Testis (tissue), 3 donors: ENCODE measurements around the gene LTBP1. TPM values are rescaled to one million over a fixed set of nuclear protein-coding genes. Genes with fewer than 3 reads are reported as not detected.

ENCODE experiments used
- DNase-seq: peaks from one replicate; pipeline ENCODE4 v3.0.0-alpha.2; 2019
- H3K27ac ChIP-seq, 2 donors: fragments of 200-600 bp; sonication (generic); one replicate each; pipeline ENCODE4 v1.5.1; 2019
- H3K27me3 ChIP-seq: fragments of 200-600 bp; sonication (generic); one replicate; pipeline ENCODE4 v1.5.1; 2019
- H3K36me3 ChIP-seq: fragments of 200-600 bp; sonication (generic); one replicate; pipeline ENCODE4 v1.5.1; 2017; ENCODE audit warnings: low read depth; ENCODE audit errors: missing control alignments
- H3K4me1 ChIP-seq: fragments of 200-600 bp; sonication (generic); one replicate; pipeline ENCODE4 v1.5.1; 2019
- H3K4me3 ChIP-seq, 2 donors: fragments of 200-600 bp; sonication (generic); one replicate each; pipeline ENCODE4 v1.5.1; 2017 to 2019
- H3K9me3 ChIP-seq: fragments of 200-600 bp; sonication (generic); one replicate; pipeline ENCODE4 v1.5.1; 2017
- CTCF ChIP-seq, 3 experiments: fragments of 450-650 bp in 2 of 3; fragments of 200-600 bp in 1 of 3; sonication (generic) in 1 of 3; IDR thresholded peaks; one replicate each; pipeline ENCODE4 v1.5.1; 2016 to 2019; ENCODE audit warnings: antibody characterized with exemption in 3 of 3, mild to moderate bottlenecking in 2 of 3, moderate library complexity in 1 of 3
- POLR2A ChIP-seq: fragments of 450-650 bp; IDR thresholded peaks from one replicate; pipeline ENCODE4 v1.6.1; 2017; ENCODE audit warnings: antibody characterized with exemption, mild to moderate bottlenecking, moderate library complexity
- WGBS, 2 donors: methylation state at CpG; one replicate each; pipeline ENCODE4 v1.1.5; 2018; 5-methylcytosine and 5-hydroxymethylcytosine counted together
- intact Hi-C: fragments of 100-400 bp; cut with DNase I; formaldehyde crosslinking; loops from one replicate; pipeline ENCODE4 v1.15.1; 2023; ENCODE audit warnings: low total_unique reads
- polyA plus RNA-seq: library from polyadenylated mRNA; stranded (reverse); fragments of 350-450 nt; fragmentation: Illumina TruSeq; extraction: RNeasy Lipid Tissue Mini Kit (QIAGEN cat#74804); gene quantifications from one replicate; pipeline ENCODE4 v1.2.3, GENCODE V29; 2014; ENCODE audit warnings: low read depth, low replicate concordance; ENCODE audit not compliant: insufficient read depth
- total RNA-seq, 2 donors: library from RNA; depleted of rRNA; stranded (reverse); fragments of >200 nt; gene quantifications; one replicate each; pipeline ENCODE4 v1.2.3, GENCODE V29; 2016

The LTBP1 gene
- total and polyA plus RNA-seq, 3 donors from 2014 or later = 39.6 to 51.5 (median 44.0) TPM

DNA sequence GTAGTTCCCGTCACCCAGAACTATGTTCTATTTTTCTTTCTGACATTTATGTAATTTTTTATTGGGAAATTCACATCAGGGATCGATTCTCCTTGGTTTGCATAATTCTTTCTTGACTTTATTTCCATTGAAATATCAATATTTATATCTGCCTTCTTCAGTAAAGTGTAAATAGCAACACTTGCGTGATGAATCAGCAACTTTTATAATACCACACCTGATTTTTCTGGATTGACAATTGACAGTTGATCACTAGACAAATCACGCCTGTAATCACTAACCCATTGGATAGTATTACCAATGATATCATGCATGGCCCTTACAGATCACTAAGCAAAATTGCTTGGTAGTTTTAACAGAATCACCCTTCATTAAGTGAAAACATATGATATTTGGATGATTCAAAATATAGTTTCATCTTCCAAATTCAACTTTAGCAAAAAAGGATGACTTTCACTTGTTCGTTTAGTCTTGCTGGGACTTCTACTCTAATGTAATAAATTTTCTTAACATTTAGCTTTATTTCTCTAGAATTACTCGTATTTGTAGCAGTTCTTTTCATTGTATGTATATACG, 390.7 kb downstream of the LTBP1 start:
- Histone ChIP-seq H3K27ac (no peak overlapping the region), H3K9me3 (no peaks in the 10 kb centered on the region), H3K4me3 (no peak overlapping the region), H3K27me3 (no peaks in the 10 kb centered on the region), H3K4me1 (no peaks in the 10 kb centered on the region), H3K36me3 (no peaks in the 10 kb centered on the region)
- intact Hi-C loops = no loop called here
- WGBS, 2 donors = 83 to 94% methylated on average over 7 of the region's 7 CpGs
- DNase-seq = no peak
- TF ChIP-seq CTCF (IDR thresholded peaks at IDR 0.05) (no peak), POLR2A (no peak)

GRCh38 chr2:33337981-33338380, 391.2 kb downstream of the LTBP1 start:
- H3K27ac ChIP-seq = no peak overlapping the region
- DNase-seq = no peak
- H3K9me3 ChIP-seq = no peaks in the 10 kb centered on the region
- WGBS, 2 donors = 82 to 86% methylated on average over 4 of the region's 4 CpGs
- H3K4me3 ChIP-seq = no peak overlapping the region
- no peak for TF ChIP-seq POLR2A
- TF ChIP-seq CTCF (IDR thresholded peaks at IDR 0.05) = no peak
- intact Hi-C loops = no loop called here
- no peaks in the 10 kb centered on the region for H3K36me3 ChIP-seq
- no peaks in the 10 kb centered on the region for H3K4me1 ChIP-seq
- H3K27me3 ChIP-seq = no peaks in the 10 kb centered on the region

GRCh38 chr2:33339269-33339668, 392.5 kb downstream of the LTBP1 start:
- 77 to 97% methylated on average over 5 of the region's 5 CpGs for WGBS, 2 donors
- intact Hi-C loops = no loop called here
- no peak for DNase-seq
- Histone ChIP-seq H3K36me3 (no peaks in the 10 kb centered on the region), H3K4me3 (no peak overlapping the region), H3K27ac (no peak overlapping the region), H3K27me3 (no peaks in the 10 kb centered on the region), H3K4me1 (no peaks in the 10 kb centered on the region), H3K9me3 (no peaks in the 10 kb centered on the region)
- TF ChIP-seq POLR2A = no peak
- TF ChIP-seq CTCF (IDR thresholded peaks at IDR 0.05) = no peak

- Histone ChIP-seq H3K36me3 (no peaks in the 10 kb centered on the region), H3K9me3 (no peaks in the 10 kb centered on the region), H3K4me3 (no peak overlapping the region), H3K4me1 (no peaks in the 10 kb centered on the region), H3K27me3 (no peaks in the 10 kb centered on the region), H3K27ac (peak overlapping the region in 1 of 2 donors; percentile 33)
- intact Hi-C loops = no loop called here
- peak; percentile 87 for DNase-seq
- 35 to 47% methylated on average over 6 of the region's 6 CpGs for WGBS, 2 donors
- no peak for TF ChIP-seq POLR2A
- no peak for TF ChIP-seq CTCF (IDR thresholded peaks at IDR 0.05)
Observed at GRCh38 chr2:33340280-33340679, 393.5 kb downstream of the LTBP1 start.

DNA sequence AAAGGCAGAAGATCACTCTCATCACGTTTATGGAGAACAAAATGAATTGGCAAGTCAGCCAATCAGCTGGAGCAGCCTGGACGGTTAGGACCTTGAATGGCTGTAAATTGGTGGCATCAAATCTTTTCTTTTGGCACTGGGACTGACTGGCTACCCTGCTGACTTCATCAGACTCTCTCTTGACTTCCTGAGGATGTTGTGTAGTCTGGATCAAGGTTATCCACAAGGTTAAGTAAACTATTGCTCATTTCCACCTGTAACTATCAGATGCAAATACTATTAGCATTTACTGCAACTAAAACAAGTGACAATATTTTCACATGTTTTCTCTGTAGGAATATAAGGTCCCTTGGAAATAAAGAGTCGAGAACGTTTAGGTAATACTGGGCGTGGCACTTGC, 395.4 kb downstream of the LTBP1 start:
- intact Hi-C loops = no loop called here
- Histone ChIP-seq H3K4me1 (no peaks in the 10 kb centered on the region), H3K4me3 (no peak overlapping the region), H3K36me3 (no peaks in the 10 kb centered on the region), H3K27ac (no peak overlapping the region), H3K9me3 (no peaks in the 10 kb centered on the region), H3K27me3 (no peaks in the 10 kb centered on the region)
- TF ChIP-seq CTCF (IDR thresholded peaks at IDR 0.05) = no peak
- TF ChIP-seq POLR2A = no peak
- DNase-seq = no peak
- 60 to 62% methylated on average over 5 of the region's 5 CpGs for WGBS, 2 donors
